Stimulated activated CD4-positive, alpha-beta T cell treated with anti-CD3 and anti-CD28 coated beads, TNF-alpha, amount 100 ng/mL, for 24 hours (primary cell): Measurements from ENCODE around the gene RPL5.
"Not testable (repeated sequence)": the region's sequence is repeated elsewhere in the genome, so short reads cannot be mapped to it uniquely, and the experiment has no call there.

ENCODE experiments used
- DNase-seq, 3 experiments: peaks; one replicate each; pipeline ENCODE4 v3.0.0-alpha.2; 2020; ENCODE audit warnings: low read depth in 3 of 3

RPL5 gene

DNA sequence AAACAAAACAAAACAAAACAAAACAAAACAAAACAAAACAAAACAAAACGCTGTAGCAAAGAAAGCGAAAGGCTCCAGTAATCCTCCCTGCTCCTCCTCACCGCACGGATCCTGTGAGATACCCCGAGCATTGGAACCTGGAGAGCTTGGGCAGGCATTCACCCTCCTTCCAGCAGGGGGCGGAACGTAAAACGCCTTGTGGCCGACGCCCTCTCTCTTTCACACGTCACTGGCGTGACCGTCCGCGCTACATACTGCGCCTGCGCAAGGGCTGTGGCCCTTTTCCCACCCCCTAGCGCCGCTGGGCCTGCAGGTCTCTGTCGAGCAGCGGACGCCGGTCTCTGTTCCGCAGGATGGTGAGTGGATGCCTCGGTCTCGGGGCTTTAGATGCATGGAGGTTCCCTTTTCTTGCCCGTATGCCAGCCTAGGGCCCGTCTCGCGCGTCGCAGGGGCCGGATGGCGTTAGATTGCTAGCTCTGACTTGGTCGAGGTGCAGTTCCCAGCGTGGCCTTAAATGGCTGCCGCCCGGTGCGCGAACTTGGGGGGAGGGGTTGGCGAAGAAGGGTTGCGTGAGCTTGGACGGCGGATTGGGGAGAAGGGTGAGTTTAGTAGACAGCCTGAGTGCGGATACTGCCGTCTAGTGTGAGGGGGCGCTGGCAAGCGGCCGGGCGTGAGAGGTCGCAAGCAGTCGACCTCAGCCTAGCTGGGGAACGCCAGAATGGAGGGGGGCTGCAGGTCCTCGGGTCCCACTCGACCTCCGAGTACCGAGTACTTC, at the start of gene RPL5:
Gene RPL5, plus strand, starts transcription at position 279 of the 775 bp plus-strand sequence. Its CDS starts 75 bp downstream, at position 354.
- DNase-seq, result peak; percentile 95 to 96 (median 96)

- DNase-seq, result not testable (repeated sequence)
Observed at GRCh38 chr1:92783550-92783949, 48.3 kb upstream of the RPL5 start.

GRCh38 chr1:92784021-92784638, 47.7 kb upstream of the RPL5 start:
- DNase-seq, result peak in 1 of 3 experiments; percentile 29

DNA sequence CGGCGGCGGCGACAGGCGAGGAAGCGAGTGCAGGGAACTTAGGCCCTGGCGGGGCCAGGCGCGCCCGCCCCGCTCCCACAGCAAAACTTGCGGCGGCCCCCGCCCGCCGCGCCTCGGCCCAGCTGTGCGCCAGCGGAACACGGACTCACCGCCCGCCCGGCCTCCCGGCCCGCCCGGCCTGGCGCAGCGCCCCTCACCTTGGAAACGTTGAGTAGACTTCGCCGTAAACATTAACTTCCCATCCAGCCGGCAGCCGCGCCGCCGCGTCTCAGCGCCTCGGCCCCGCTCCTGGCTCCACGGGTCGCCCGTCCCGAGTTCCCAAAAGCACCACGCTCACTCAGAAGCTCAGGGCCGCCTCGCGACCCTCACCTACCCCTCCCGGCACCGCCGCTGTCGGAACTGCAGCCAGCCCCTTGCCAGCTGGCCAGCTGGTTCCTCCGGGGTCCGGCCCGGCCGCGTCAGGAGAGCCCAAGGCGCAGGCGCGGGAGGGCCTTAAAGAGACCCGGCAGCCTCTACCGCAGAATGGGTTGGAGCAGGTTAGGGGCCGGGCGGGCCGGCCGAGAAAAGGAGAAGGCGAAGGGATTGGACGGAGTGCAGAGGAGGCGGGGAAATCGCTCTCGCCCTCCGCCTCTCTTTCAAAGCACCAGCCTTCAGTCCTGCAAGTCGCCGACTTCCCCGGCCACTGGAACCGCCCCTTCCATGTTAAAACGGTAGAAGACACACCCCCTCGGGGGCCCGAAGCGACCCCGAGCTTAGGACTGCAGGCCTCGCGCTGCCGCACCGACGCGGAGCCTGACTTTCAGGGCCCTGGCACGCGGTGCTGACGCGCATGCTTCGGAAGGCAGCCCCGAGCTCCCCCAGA, 47.0 kb upstream of the RPL5 start, which contains the start of gene EVI5:
Gene EVI5, minus strand, starts transcription at position 470 of the 862 bp plus-strand sequence. CDS start 48,562 bp downstream, outside the sequence.
- peak; percentile 36 to 73 (median 57) for DNase-seq

DNA sequence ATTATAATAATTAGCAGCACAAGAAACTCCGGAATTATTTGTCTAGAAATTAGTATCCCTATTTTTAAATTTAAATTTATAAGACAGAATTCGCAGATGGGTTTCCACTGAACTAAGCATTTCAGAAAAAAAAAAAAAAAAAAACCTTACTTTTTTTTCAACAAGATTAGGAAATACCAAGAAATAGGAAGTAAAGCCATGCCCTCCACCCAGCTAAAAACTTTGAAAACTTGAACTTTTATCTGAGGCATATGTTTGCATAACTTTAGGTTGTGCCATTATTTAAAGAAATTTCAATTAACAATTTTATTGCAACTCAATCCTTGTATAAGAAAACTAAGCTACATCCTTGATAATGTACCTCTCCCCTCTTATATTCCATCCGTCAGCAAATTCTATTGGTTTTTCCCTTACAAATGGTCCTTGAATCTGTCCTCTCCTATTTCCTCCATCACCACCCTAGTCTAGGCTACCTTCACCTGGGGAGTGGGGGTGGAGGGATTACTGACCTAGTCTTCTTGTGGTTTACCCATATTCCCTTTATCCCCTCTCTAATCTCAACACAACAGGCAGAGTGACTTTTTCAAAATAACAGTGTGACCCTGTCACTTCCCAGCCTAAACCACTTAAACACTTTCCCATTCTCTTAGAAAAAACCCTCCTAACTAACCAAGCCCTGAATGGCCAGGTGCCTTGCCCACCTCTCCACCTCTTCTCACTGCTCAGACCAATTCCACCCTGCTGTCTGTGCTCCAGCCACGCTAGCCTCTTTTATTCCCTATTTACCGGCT, 45.5 kb upstream of the RPL5 start:
- DNase-seq, result no peak

DNA sequence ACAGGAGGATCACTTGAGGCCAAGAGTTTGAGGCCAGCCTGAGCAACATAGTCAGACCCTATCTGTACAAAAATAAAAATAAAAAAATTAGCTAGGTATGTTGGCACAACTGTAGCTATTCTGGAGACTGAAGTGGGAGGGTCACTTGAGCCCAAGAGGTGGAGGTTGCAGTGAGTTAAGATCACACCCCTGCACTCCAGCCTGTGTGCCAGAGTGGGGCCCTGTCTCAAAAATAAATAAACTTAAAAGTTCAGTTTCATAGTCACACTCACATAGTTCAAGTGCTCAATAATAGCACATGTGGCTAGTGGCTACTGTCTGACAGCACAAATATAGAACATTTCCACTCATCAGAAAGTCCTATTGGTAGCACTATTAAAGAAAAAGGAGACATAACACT, 41.8 kb upstream of the RPL5 start:
- no peak for DNase-seq

DNA sequence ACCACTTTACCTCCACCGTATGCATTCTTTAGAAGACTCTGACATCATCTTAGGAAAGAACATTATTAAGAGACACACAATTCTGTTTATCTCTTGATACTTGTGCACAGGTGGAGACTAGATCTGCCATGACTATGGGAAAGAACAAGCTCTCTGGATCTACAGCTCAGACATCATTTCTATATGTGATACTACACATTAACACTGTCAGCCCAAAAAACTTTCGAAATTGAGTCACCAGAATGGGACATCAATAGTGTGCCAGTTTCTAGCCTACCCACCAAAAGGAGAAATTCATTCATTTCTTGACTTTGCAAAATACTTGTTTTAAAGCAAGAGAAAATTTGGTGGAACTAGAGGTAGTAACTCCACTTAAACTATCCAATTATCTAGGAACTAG, 41.0 kb upstream of the RPL5 start:
- DNase-seq, result no peak

- DNase-seq, result no peak
Observed at GRCh38 chr1:92791487-92792066, 40.3 kb upstream of the RPL5 start.

DNA sequence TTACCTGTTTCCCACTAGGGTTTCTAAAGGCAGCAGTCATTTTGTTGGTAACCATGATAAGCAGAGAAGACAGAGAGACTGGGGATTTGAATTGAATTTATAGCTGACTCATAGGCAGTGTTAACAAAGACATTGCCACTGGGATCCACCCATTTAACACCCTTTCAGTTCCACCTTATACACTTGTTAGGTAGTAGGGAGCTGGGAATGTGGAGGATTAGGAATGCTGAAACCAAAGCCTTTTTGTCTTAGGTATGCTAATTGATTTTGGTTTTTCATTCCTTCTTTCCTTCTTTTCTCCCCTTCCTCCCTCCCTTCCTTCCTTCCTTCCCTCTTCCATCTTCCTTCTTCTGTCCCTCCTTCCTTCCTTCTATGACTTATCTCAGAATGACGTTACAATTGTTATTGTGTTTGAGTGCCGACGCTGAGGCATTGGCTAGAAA, 39.5 kb upstream of the RPL5 start:
- DNase-seq, result no peak

GRCh38 chr1:92795166-92795565, 36.7 kb upstream of the RPL5 start:
- DNase-seq, result no peak

GRCh38 chr1:92797297-92797696, 34.5 kb upstream of the RPL5 start:
- no peak for DNase-seq

DNA sequence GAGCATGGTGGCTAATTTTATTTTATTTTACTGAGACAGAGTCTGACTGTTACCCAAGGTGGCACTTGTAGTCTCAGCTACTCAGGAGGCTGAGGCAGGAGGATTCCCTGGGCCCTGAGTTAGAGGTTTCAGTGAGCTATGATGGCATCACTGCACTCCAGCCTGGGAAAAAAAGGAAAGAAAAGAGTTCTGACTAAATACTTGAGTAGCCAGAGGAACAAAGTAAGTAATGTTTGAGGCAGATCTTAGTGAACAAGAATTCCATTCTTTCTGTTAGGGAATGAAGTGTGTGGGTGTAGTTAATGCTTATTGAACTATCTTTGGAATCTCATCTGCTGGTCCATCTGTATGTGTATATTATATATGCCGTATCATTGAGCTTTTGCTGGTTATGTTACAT, 33.9 kb upstream of the RPL5 start:
- DNase-seq, result no peak

DNA sequence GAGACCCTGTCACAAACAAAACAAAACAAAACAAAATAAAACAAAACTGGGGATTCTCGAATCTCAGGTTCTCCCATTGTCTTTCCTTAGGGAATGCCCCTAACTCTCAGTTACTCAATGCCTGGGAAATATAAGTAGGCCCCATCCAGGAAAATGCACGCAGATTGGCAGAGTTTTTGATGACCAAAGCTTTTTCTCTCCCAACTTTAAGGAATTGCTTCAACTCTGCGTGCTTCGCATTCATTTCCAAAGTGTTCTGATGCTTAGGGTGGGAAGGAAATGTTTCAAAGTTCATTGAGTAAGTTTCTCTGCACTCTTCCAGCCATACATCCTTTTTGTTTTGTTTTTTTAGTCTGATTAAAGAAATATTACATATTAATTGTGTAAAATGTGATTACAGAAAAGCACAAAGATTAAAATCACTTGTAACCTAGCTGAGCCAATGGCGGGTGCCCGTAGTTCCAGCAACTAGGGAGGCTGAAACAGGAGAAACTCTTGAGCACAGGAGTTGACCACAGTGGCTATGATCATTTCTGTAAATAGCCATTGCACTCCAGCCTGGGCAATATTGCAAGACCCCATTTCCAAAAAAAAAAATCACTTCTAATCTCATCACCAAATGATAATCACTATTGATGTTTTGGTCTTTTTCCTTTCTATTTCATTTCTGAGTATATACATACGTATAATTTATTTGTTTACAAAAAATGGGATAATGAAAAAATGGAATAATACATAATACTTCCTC, 28.5 kb upstream of the RPL5 start:
- no peak for DNase-seq

GRCh38 chr1:92804721-92805201, 27.1 kb upstream of the RPL5 start:
- DNase-seq, result no peak

- DNase-seq, result no peak
Observed at GRCh38 chr1:92805216-92805615, 26.6 kb upstream of the RPL5 start.

DNA sequence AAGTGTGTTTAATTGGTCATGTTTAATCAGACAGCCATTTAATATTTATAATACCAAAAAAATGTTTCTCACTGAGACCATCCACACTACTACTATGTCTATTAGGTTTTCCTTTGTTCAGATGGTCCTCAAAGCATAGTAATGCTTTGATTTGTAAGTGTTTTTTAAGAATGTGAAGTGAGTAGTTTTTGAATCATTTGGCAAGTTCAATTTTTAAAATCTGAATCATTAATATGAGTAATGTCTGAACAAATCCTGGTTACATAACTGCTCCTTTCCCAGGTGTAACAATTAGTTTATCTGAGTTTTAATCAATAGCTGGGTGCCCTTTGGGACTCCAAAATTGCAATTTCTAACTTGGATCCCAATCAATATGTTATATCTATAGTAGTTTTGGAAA, 23.5 kb upstream of the RPL5 start:
- DNase-seq, result no peak

GRCh38 chr1:92816732-92817131, 15.1 kb upstream of the RPL5 start:
- DNase-seq, result no peak

GRCh38 chr1:92817137-92817697, 14.6 kb upstream of the RPL5 start:
- no peak for DNase-seq

DNA sequence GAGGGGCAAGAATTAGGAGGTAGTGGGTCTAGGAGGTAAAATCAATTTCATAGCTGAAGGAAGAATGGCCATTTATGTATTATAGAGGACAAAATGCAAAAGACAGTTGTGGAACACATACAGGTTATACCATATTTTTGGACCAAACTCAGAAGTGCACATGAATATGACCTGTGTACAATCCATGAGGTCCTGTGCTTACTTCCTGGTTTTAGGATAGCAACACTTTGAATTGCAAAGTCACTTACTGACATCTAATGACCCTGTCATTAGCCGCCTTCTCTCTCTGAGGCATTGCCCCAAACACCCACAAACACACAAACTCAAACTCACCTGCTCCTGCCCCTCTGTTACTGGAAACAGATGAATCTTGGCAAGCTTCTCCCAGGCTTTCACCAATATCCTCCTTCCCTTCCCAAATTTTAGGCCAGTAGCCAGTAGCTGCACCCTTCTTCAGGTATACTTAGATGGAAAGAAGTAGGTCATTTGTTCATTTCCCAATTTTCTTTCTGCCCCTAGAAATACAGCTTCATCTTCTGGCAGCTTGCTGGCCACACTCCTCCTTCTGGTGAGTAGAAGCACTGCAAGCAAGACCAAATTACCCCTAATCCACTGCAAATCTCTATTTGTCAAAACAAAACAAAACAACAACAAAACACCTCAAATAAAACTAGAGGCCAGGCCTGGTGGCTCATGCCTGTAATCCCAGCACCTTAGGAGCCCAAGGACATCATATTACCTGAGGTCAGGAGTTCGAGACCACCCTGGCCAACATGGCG, 13.7 kb upstream of the RPL5 start:
- no peak for DNase-seq
